GM12865 (cell line): ENCODE measurements around the gene ABCA1.
"Not testable (repeated sequence)": the region's sequence is repeated elsewhere in the genome, so short reads cannot be mapped to it uniquely, and the experiment has no call there.

Experiments used
- DNase-seq: peaks from one replicate; pipeline ENCODE4 v3.0.0; 2010; ENCODE audit warnings: low read depth
- H3K4me3 ChIP-seq: 2 replicates; pipeline ENCODE4 v1.5.1; 2011; ENCODE audit warnings: mild to moderate bottlenecking, low read depth, low read length, control low read depth
- CTCF ChIP-seq: IDR thresholded peaks from 2 replicates; pipeline ENCODE4 v1.5.1; 2011; ENCODE audit warnings: low read length, control low read depth, low read depth, inconsistent platforms; ENCODE audit not compliant: insufficient read depth; ENCODE audit errors: missing control alignments

The ABCA1 gene

GRCh38 chr9:104944356-104944755 lies 16.4 kb upstream of the ABCA1 start:
- no peak for TF ChIP-seq CTCF
- no peak for DNase-seq
- H3K4me3 ChIP-seq: no peak overlapping the region

GRCh38 chr9:104941597-104941996 lies 13.6 kb upstream of the ABCA1 start:
- DNase-seq: no peak
- H3K4me3 ChIP-seq: no peak overlapping the region
- no peak for TF ChIP-seq CTCF

- DNase-seq: no peak
- no peak overlapping the region for H3K4me3 ChIP-seq
- TF ChIP-seq CTCF: no peak
Measured at GRCh38 chr9:104936291-104936690, 8.3 kb upstream of the ABCA1 start.

- not testable (repeated sequence) for H3K4me3 ChIP-seq, DNase-seq
Measured at GRCh38 chr9:104935501-104935810, 7.5 kb upstream of the ABCA1 start.

- H3K4me3 ChIP-seq: no peak overlapping the region
- DNase-seq: no peak
- no peak for TF ChIP-seq CTCF
Measured at GRCh38 chr9:104934691-104935500, 6.9 kb upstream of the ABCA1 start.

GRCh38 chr9:104933091-104933490 lies 5.1 kb upstream of the ABCA1 start:
- H3K4me3 ChIP-seq, DNase-seq: not testable (repeated sequence)

- no peak for DNase-seq
- TF ChIP-seq CTCF: no peak
- H3K4me3 ChIP-seq: no peak overlapping the region
Measured at GRCh38 chr9:104931256-104931655, 3.3 kb upstream of the ABCA1 start.

- peak; percentile 36 for DNase-seq
- H3K4me3 ChIP-seq: peak overlapping the region; percentile 43
- no peak for TF ChIP-seq CTCF
Measured at GRCh38 chr9:104927216-104927911, 591 bp downstream of the ABCA1 start.
